Vagina (tissue), 2 donors: ENCODE data around the gene SS18. TPM values are rescaled to one million over a fixed set of nuclear protein-coding genes. Genes with fewer than 3 reads are reported as not detected.

ENCODE experiments used
- DNase-seq, 2 donors: peaks; one replicate each; pipeline ENCODE4 v3.0.0-alpha.2; 2017; ENCODE audit errors: extremely low spot score in 2 of 2
- H3K27ac ChIP-seq: fragments of 200-600 bp; sonication (generic); one replicate; pipeline ENCODE4 v1.5.1; 2019
- H3K27me3 ChIP-seq: fragments of 200-600 bp; sonication (generic); one replicate; pipeline ENCODE4 v1.5.1; 2019
- H3K36me3 ChIP-seq, 2 donors: fragments of 200-600 bp; sonication (generic); one replicate each; pipeline ENCODE4 v1.5.1; 2017 to 2019
- H3K4me1 ChIP-seq: fragments of 200-600 bp; sonication (generic); one replicate; pipeline ENCODE4 v1.5.1; 2019
- H3K4me3 ChIP-seq, 2 donors: fragments of 200-600 bp; sonication (generic); 1 replicate in 1 of 2; 2 replicates in 1 of 2; pipeline ENCODE4 v1.5.1; 2016 to 2019
- H3K9me3 ChIP-seq: fragments of 200-600 bp; sonication (generic); one replicate; pipeline ENCODE4 v1.5.1; 2019
- POLR2A ChIP-seq, 2 donors: fragments of 450-650 bp; IDR thresholded peaks; one replicate each; pipeline ENCODE4 v1.6.1; 2017; ENCODE audit warnings: antibody characterized with exemption in 2 of 2, mild to moderate bottlenecking in 2 of 2, moderate library complexity in 2 of 2
- POLR2AphosphoS5 ChIP-seq, 2 donors: sonication (generic); formaldehyde crosslinking; IDR thresholded peaks; one replicate each; pipeline ENCODE4 v1.9.0; 2017; ENCODE audit warnings: antibody characterized with exemption in 2 of 2, mild to moderate bottlenecking in 2 of 2, low read depth in 1 of 2; ENCODE audit not compliant: insufficient read depth in 1 of 2
- intact Hi-C: fragments of 100-400 bp; cut with DNase I; formaldehyde crosslinking; loops from one replicate; pipeline ENCODE4 v1.15.1; 2023
- total RNA-seq: library from RNA; depleted of rRNA; stranded (reverse); fragments of >200 nt; gene quantifications from one replicate; pipeline ENCODE4 v1.2.3, GENCODE V29; 2016
- TF ChIP-seq, protein P1 (sequence below), 3 experiments: fragments of 450-650 bp in 2 of 3; fragments of 200-600 bp in 1 of 3; sonication (generic) in 1 of 3; IDR thresholded peaks; one replicate each; pipeline ENCODE4 v1.5.1; 2017 to 2019; ENCODE audit warnings: antibody characterized with exemption in 3 of 3, mild to moderate bottlenecking in 2 of 3, moderate library complexity in 2 of 3

Gene SS18
- total RNA-seq, 1 donor from 2014 or later = 378 TPM

DNA sequence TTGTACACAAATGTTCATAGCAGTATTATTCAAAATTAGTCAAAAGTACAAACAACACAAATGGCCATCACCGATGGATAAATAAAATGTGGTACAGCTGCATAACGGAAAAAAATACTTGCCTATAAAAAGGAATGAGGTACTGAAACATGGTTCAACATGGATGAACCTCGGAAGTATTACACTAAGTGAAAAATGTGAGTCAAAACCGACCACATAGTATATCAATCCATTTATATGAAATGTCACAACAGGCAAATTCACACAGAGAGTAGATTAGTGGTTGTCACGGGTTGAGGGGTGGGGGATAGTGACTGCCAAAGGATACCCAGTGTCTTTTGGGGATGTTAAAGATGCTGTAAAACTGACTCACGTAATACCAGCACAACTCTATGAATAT lies 3.5 kb downstream of the SS18 start:
- Histone ChIP-seq H3K9me3 (no peaks in the 10 kb centered on the region), H3K27me3 (no peaks in the 10 kb centered on the region), H3K4me1 (peaks cover 27% of the 10 kb centered on the region), H3K27ac (no peak overlapping the region), H3K36me3 (peaks cover 0 to 28% of the 10 kb centered on the region in 2 donors), H3K4me3 (no peak overlapping the region)
- no peak for DNase-seq
- intact Hi-C loops = no loop called here
- TF ChIP-seq, protein P1, sequence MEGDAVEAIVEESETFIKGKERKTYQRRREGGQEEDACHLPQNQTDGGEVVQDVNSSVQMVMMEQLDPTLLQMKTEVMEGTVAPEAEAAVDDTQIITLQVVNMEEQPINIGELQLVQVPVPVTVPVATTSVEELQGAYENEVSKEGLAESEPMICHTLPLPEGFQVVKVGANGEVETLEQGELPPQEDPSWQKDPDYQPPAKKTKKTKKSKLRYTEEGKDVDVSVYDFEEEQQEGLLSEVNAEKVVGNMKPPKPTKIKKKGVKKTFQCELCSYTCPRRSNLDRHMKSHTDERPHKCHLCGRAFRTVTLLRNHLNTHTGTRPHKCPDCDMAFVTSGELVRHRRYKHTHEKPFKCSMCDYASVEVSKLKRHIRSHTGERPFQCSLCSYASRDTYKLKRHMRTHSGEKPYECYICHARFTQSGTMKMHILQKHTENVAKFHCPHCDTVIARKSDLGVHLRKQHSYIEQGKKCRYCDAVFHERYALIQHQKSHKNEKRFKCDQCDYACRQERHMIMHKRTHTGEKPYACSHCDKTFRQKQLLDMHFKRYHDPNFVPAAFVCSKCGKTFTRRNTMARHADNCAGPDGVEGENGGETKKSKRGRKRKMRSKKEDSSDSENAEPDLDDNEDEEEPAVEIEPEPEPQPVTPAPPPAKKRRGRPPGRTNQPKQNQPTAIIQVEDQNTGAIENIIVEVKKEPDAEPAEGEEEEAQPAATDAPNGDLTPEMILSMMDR (IDR thresholded peaks at IDR 0.05) = no peak
- no peak for TF ChIP-seq POLR2AphosphoS5 (IDR thresholded peaks at IDR 0.05; ENCODE audit: insufficient read depth in 1 of 2, low read depth in 1 of 2)
- TF ChIP-seq POLR2A (IDR thresholded peaks at IDR 0.05) = no peak

DNA sequence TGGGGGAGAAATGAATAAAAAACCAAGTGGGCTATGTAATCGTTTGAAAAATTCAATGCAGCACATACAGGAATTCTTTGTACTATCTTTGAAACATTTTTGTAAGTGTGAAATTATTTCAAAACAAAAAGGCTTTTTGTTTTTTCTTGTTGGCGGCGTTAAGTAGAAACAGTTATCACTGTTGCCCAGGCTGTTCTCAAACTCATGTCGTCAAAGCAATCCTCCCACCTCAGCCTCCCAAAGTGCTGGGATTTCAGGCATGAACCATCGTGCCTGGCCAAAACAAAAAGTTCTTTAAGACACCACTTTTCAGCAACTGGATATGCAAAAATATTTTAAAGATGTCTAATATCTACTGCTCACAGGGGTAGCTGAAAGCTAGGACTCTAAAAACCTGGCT lies 5.4 kb downstream of the SS18 start:
- Histone ChIP-seq H3K27me3 (no peaks in the 10 kb centered on the region), H3K9me3 (no peaks in the 10 kb centered on the region), H3K4me1 (peaks cover 23% of the 10 kb centered on the region), H3K27ac (no peak overlapping the region), H3K36me3 (peaks cover 0 to 33% of the 10 kb centered on the region in 2 donors), H3K4me3 (no peak overlapping the region)
- DNase-seq = no peak
- intact Hi-C loops = no loop called here
- TF ChIP-seq, protein P1 (IDR thresholded peaks at IDR 0.05) = no peak
- TF ChIP-seq POLR2A (IDR thresholded peaks at IDR 0.05) = no peak
- no peak for TF ChIP-seq POLR2AphosphoS5 (IDR thresholded peaks at IDR 0.05; ENCODE audit: insufficient read depth in 1 of 2, low read depth in 1 of 2)

DNA sequence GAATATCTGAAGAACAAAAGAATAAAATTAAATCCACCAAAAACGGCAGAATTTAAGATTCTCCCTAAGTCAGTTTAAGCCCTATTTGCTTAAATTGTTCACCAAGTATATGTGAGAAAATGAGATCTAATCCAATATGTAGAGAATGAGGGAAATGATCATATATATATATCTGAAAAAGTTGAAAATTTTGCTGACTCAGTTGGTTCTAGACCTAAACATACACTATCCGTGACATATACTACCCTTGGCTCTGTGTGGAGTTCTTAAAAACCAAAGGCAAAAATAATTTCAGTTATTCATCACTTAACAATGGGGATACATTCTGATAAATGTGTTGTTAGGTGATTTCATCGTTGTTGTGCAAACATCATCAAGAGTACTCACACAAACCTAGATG lies 7.3 kb downstream of the SS18 start:
- no peaks in the 10 kb centered on the region for H3K9me3 ChIP-seq
- no peaks in the 10 kb centered on the region for H3K27me3 ChIP-seq
- intact Hi-C loops = no loop called here
- no peak for DNase-seq
- H3K27ac ChIP-seq = no peak overlapping the region
- TF ChIP-seq POLR2A (IDR thresholded peaks at IDR 0.05) = no peak
- TF ChIP-seq, protein P1 (IDR thresholded peaks at IDR 0.05) = no peak
- TF ChIP-seq POLR2AphosphoS5 (IDR thresholded peaks at IDR 0.05; ENCODE audit: insufficient read depth in 1 of 2, low read depth in 1 of 2) = no peak
- peaks cover 10% of the 10 kb centered on the region for H3K4me1 ChIP-seq
- H3K36me3 ChIP-seq = peaks cover 0 to 33% of the 10 kb centered on the region in 2 donors
- H3K4me3 ChIP-seq = no peak overlapping the region

DNA sequence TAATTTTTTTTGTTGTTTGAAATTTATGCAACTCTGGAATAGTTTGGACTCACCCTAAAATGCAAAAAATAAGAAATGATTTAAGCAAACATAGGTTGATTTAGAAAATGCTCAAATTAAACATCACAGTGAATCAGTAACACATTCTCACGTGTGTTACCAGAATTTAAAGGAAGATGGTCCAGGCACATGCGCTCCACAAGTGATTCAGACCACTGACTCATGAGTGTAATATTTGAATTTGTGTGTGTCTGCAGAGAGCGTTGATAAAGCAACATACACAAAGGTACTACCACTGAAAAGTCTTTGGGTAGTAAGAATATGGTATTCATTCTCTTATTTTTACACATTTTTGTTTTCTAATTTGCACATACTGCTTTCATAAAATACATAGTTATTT lies 7.9 kb downstream of the SS18 start:
- no peak for DNase-seq
- TF ChIP-seq POLR2A (IDR thresholded peaks at IDR 0.05) (no peak), POLR2AphosphoS5 (IDR thresholded peaks at IDR 0.05; ENCODE audit: insufficient read depth in 1 of 2, low read depth in 1 of 2) (no peak)
- TF ChIP-seq, protein P1 (IDR thresholded peaks at IDR 0.05) = no peak
- H3K27me3 ChIP-seq = no peaks in the 10 kb centered on the region
- no peaks in the 10 kb centered on the region for H3K9me3 ChIP-seq
- H3K27ac ChIP-seq = no peak overlapping the region
- H3K4me1 ChIP-seq = peaks cover 4% of the 10 kb centered on the region
- H3K4me3 ChIP-seq = no peak overlapping the region
- peaks cover 0 to 38% of the 10 kb centered on the region in 2 donors for H3K36me3 ChIP-seq
- intact Hi-C loops = no loop called here

DNA sequence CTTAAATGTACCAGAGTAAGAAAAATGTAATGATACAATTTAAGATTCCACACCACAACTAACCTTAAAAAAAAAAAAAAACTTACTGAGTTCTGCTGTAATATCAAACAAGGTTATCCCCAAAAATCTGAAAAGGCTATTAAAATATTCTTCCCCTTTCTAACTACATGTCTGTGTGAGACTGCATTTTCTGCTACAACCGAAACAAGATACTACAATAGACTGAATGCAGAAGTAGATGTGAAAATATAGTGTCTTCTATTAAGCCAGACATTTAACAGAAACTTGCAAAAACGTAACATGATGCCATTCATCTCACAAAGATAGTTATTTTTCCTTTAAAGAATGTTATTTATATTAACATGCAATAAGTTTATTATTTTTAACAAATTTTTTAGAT lies 16.2 kb downstream of the SS18 start:
- TF ChIP-seq POLR2AphosphoS5 (IDR thresholded peaks at IDR 0.05; ENCODE audit: insufficient read depth in 1 of 2, low read depth in 1 of 2) (no peak), POLR2A (IDR thresholded peaks at IDR 0.05) (no peak)
- TF ChIP-seq, protein P1 (IDR thresholded peaks at IDR 0.05) = no peak
- H3K9me3 ChIP-seq = no peaks in the 10 kb centered on the region
- intact Hi-C loops = no loop called here
- H3K4me3 ChIP-seq = no peak overlapping the region
- no peaks in the 10 kb centered on the region for H3K27me3 ChIP-seq
- H3K36me3 ChIP-seq = peaks cover 0 to 48% of the 10 kb centered on the region in 2 donors
- H3K27ac ChIP-seq = no peak overlapping the region
- DNase-seq = no peak
- H3K4me1 ChIP-seq = peaks cover 8% of the 10 kb centered on the region
